Keratinocyte (primary cell): ENCODE data around the gene AGO1.

Source experiments
- CTCF ChIP-seq, 3 experiments: IDR thresholded peaks in 1 of 3; conservative IDR thresholded peaks in 1 of 3; optimal IDR thresholded peaks in 1 of 3; 2 replicates in 2 of 3; 3 replicates in 1 of 3; pipeline versions ENCODE3 to v1.5.1; 2011; ENCODE audit warnings: low read length in 3 of 3, mild to moderate bottlenecking in 3 of 3, moderate library complexity in 2 of 3, control low read depth in 1 of 3, inconsistent platforms in 1 of 3; ENCODE audit not compliant: insufficient read depth in 2 of 3; ENCODE audit errors: extremely low read depth in 1 of 3
- EZH2 ChIP-seq: IDR thresholded peaks from one replicate; pipeline ENCODE4 v1.6.1; 2012; ENCODE audit warnings: inconsistent platforms, mild to moderate bottlenecking, low read length, moderate library complexity

GRCh38 chr1:35883635-35884101, 659 bp downstream of the AGO1 start:
- TF ChIP-seq CTCF (optimal IDR thresholded peaks at IDR 0.05 in 1 of 3, IDR thresholded peaks at IDR 0.05 in 1 of 3, conservative IDR thresholded peaks at IDR 0.05 in 1 of 3; ENCODE audit: extremely low read depth in 1 of 3, insufficient read depth in 2 of 3, low read length in 3 of 3) (no peak), EZH2 (no peak)
